Transverse colon (tissue), 3 donors: ENCODE results near the gene ARSG.

Experiments
- CTCF ChIP-seq, 5 experiments: fragments of 200-600 bp in 3 of 5; fragments of 450-650 bp in 2 of 5; sonication (generic) in 3 of 5; IDR thresholded peaks; 1 replicate in 2 of 5; 2 replicates in 3 of 5; pipeline ENCODE4 v1.5.1; 2016 to 2017; ENCODE audit warnings: antibody characterized with exemption in 5 of 5, inconsistent platforms in 3 of 5, mild to moderate bottlenecking in 2 of 5, moderate library complexity in 1 of 5
- EP300 ChIP-seq: sonication (generic); formaldehyde crosslinking; IDR thresholded peaks from one replicate; pipeline ENCODE4 v1.6.1; 2017; ENCODE audit warnings: antibody characterized with exemption, low read depth

- no peak for TF ChIP-seq CTCF (IDR thresholded peaks at IDR 0.05)
- no peak for TF ChIP-seq EP300
These were observed 111.8 kb downstream of the ARSG start for GRCh38 chr17:68403122-68403521.
